A549 (cell line): ENCODE data around the gene ADK.

Experiments
- CHD4 ChIP-seq: fragments of 200-600 bp; sonication (generic); IDR thresholded peaks from 2 replicates; pipeline ENCODE4 v1.6.1; 2016; ENCODE audit warnings: antibody characterized with exemption, mild to moderate bottlenecking, borderline replicate concordance
- KDM1A ChIP-seq: fragments of 200-600 bp; sonication (generic); IDR thresholded peaks from 2 replicates; pipeline ENCODE4 v1.6.1; 2016; ENCODE audit warnings: low read depth, mild to moderate bottlenecking
- MAFK ChIP-seq: fragments of 450-650 bp; IDR thresholded peaks from 2 replicates; pipeline ENCODE4 v1.6.1; 2014; ENCODE audit not compliant: partially characterized antibody
- PBX3 ChIP-seq: IDR thresholded peaks from 2 replicates; pipeline ENCODE4 v1.6.1; 2012
- ZC3H11A ChIP-seq: fragments of 450-650 bp; IDR thresholded peaks from 2 replicates; pipeline ENCODE4 v1.6.1; 2014; ENCODE audit warnings: antibody characterized with exemption, mild to moderate bottlenecking

- TF ChIP-seq CHD4 (no peak), MAFK (no peak), PBX3 (no peak), ZC3H11A (no peak), KDM1A (no peak)
Measured at GRCh38 chr10:74683621-74684364, 532.8 kb downstream of the ADK start.
